Putamen (tissue), 1 donor: ENCODE data around the gene SPEM3.

ENCODE experiments used
- DNase-seq: peaks from one replicate; pipeline ENCODE4 v3.0.0-alpha.2; 2016; ENCODE audit warnings: low spot score

SPEM3 gene

DNA sequence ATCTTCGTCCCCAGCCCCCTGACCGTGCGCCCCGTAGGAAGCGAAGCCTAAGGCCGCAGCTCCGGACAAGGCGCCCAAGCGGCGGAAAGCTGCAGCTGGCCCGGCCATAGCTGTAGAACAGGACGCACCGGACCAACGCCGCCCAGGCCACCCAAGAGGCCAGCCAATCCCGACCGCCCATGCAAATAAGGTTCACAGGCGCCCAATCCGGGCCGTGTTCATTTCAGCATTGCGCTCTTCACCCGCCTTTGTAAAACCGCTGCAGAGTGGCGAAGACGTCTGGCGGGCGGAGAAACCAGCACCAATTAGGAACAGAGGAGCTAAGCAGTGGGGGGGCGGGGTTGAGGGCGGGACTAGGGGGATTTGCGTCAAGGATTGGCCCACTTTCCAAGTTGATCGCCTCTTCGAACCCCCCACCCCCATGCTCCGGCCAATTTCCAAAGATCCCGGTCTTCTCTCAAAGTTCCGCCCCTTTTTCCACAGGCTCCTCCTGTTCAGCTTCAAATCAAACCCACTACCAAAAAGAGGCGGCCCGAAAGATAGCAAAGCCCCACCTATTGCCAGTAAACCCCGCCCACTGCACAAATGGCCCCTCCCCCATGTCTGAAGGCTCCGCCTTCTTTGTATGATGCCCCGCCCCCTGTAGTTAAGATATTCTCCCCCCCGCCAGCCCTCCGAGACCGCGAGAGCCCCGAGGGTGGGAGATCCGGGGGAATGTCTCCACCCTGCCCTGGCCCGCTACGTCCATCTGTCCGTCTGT lies 24.5 kb upstream of the SPEM3 start, which contains the start of gene TMEM256:
TSS of gene TMEM256 (minus strand) at position 121 of the 760 bp plus-strand sequence. CDS start at position 108, 13 bp downstream.
- DNase-seq: peak; percentile 100

DNA sequence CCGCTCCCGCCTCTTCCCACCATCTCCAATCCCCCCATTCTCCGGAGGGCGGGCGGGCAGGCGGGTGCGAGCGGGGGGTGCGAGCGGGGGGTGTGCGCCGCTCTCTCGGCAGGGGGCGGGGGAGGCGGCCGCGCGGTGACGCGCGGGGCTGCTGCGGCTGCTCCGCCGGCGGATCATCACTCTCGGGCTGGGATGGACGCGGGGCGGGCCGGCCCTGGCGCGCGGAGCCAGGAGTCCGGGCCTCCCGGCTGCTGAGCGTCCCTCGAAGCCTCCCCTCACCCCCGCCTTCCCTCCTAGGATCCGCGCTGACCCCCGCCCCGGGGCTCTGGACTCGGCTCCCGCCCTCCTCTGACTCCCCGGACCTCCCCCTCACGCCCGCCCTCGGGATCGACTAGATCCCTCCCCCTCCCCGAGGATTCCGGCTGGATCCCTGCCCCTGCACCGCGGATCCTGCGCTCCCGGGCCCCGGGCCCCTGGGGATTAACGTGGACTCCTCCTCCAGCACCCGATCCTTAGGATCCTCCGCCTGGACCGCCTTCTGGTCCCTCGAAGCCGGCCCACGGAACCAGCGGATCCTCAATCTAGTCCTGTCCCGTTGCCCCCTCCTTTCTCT lies 23.8 kb upstream of the SPEM3 start:
- DNase-seq: no peak

DNA sequence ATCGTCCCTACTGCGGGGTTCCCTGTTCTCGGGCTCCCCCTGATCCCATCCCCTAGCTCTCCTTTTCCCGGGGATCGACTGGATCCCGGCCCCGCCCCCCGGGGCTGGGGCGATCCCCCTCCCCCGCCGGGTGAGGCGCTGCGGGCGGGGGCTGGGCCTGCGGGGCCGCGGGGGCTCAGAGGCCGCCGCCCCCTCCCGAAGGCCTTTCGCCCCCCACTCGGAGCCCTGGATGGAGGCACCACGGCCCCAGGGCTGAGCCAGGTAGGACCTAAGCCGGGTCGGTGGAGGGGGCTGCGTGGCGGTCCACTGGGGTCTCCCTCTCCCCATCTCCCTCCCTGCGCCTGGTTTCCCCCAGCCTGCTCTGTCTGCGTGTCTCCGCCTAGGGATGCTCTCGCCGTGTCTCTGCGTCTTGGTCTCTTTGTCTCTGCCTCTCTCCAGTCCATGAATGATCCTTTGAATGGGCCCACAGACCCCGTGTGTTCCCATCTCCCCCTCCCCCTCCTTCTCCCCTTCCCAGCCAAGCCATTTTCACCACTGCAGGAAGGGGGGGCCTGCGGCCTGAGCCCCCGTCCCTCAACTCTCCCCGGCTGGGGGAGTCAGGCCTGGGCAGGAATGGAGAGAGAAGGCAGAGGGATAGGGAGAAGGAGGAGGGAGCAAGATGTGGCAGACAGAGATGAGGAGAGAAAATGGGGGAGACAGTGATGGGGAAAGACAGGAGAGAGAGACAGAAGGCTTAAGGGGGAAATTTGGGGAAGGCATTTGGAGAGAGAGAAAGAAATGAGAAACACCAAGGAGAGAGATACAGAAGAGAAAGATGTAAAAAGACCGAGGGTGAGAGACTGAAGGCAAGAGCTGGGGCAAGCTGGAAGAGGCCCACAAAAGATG lies 23.1 kb upstream of the SPEM3 start:
- DNase-seq: peak; percentile 42

DNA sequence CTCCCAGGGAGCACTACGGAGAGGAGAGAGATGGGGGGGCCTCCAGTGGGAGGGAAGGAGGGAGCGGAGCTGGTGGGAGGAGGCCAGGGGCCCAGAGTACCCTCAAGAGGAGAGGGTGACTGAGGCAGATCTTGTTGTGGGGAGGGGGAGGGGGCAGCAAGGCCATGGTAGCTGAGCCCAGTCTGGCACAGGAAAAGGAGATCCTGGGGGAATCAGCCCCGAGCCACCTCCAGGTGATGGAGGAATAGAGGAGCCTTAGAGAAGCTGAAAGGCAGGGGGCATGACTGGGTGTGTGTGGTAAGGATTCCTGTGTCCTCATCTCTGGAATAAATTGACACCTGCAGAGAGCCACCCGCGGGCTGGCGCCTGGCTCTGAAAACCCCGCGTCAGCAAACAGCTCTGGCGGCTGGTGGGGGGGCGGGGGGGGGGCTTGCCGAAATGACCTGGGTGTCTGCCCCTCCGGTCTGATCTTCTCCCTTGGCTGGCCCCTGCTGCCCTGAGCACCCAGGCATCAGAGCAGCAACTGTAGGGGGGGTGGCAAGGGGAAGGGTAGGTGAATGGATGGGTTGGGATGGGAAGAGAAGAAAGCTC lies 22.3 kb upstream of the SPEM3 start:
- no peak for DNase-seq

GRCh38 chr17:7407082-7407481 lies 21.6 kb upstream of the SPEM3 start:
- no peak for DNase-seq

DNA sequence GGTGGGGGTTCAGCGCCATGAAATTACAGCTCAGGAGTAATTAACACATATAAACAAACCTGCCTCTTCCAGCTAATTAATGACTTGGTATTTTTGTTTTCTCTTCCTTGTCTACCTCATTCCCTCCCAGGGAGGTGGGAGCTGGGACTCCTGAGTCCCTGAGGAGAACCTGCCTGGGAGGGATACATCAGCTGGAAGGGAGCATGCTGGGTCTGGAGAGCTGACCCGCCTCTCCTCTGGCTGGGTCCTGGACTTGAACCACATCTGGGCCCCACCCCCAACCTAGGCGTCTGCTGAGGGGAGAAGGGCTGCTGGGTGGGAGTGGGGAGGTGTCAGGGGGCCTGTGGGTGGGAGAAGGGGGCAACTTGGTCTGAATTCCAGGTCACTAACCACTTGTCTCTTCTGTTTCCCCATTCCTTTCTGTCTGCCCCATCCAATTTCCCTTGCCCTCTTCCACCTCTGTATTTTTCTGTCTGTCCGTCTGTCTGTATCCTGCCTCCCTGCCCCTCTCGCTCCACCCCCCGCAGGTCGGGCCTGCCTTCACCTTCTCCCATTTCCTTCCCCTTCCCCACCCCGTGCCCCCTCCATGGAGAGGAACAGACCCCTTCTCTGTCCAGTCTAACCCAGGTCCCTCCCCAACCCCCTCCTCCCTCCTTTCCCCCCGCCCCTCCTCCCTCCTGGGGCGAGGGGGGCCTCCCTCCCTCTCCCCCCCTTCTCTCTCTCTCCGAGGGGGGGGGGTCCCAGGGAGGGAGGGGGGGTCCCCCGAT lies 21.0 kb upstream of the SPEM3 start, which contains the start of gene NLGN2:
TSS of gene NLGN2 (plus strand) at position 361 of the 767 bp plus-strand sequence. CDS start 411 bp downstream, outside the sequence.
- DNase-seq: no peak

DNA sequence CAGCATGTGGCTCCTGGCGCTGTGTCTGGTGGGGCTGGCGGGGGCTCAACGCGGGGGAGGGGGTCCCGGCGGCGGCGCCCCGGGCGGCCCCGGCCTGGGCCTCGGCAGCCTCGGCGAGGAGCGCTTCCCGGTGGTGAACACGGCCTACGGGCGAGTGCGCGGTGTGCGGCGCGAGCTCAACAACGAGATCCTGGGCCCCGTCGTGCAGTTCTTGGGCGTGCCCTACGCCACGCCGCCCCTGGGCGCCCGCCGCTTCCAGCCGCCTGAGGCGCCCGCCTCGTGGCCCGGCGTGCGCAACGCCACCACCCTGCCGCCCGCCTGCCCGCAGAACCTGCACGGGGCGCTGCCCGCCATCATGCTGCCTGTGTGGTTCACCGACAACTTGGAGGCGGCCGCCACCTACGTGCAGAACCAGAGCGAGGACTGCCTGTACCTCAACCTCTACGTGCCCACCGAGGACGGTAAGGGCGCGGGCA lies 20.4 kb upstream of the SPEM3 start:
- DNase-seq: no peak

GRCh38 chr17:7408863-7409262 lies 19.8 kb upstream of the SPEM3 start:
- no peak for DNase-seq

DNA sequence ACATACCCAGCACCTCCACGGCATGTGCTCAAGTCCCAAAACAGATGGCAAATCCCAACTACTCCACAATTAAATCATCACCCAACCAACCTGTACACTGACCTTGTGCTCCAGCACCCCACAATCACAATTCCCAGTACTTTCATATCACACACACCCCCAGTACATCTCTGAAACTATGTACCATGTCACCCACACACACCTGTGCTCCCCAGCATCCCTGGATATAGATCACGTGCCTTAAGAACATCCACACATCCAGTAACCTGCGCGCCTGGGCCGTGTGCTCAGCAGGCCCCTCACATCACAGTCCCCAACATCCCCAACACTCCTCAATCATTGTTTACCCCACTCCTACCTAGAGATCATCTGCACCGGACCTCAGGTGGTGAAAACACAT lies 18.9 kb upstream of the SPEM3 start:
- no peak for DNase-seq

- DNase-seq: no peak
Measured at GRCh38 chr17:7410634-7411426, 17.8 kb upstream of the SPEM3 start.

- no peak for DNase-seq
Measured at GRCh38 chr17:7411427-7411750, 17.3 kb upstream of the SPEM3 start.

DNA sequence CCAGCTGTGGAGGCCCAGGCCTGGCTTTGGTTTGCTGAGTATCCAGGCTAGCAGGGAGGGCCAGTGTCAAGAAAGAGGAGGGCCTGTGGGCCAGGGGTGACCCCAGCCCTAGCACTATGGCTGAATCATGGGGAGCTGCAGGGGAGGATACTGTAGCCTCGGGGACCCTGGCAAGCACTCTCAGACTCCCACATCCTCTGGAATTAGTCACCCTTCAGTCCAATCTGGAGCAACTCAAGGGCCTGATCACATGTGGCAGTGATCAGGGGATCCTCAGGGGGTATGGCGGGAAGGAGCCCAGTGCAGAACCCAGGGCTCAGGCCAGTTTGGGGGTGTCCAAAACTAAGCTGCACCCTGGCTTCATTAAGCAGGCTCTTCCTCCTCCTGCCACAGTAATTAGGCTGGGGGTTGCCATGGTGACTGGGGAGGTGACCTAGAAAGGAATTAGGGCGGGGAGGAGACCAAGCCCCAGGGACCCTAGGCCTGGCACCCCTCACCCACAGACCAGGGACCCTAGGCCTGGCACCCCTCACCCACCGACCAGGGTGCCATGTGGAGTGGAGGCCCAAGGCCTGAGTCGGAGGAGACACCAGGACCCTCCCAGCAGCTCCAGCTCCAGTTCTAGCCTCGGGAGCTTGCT lies 15.2 kb upstream of the SPEM3 start:
- no peak for DNase-seq

DNA sequence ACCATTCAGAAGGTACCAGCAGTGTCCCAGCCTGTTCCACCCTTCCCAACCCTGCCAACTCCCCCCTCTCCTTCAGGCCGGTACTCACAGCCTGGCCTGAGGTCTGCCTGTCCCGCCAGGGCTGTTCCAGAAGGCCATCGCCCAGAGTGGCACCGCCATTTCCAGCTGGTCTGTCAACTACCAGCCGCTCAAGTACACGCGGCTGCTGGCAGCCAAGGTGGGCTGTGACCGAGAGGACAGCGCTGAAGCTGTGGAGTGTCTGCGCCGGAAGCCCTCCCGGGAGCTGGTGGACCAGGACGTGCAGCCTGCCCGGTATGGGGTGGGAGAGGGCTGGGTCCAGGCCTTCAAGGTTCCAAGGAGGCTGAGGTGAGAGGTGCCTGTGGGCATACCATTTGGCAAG lies 13.8 kb upstream of the SPEM3 start:
- no peak for DNase-seq

DNA sequence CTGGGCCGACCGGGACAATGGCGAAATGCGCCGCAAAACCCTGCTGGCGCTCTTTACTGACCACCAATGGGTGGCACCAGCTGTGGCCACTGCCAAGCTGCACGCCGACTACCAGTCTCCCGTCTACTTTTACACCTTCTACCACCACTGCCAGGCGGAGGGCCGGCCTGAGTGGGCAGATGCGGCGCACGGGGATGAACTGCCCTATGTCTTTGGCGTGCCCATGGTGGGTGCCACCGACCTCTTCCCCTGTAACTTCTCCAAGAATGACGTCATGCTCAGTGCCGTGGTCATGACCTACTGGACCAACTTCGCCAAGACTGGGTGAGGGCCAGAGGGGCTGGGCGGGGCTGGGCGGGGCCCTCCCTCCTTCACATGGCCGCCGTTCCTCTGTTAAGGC lies 12.9 kb upstream of the SPEM3 start:
- DNase-seq: no peak

DNA sequence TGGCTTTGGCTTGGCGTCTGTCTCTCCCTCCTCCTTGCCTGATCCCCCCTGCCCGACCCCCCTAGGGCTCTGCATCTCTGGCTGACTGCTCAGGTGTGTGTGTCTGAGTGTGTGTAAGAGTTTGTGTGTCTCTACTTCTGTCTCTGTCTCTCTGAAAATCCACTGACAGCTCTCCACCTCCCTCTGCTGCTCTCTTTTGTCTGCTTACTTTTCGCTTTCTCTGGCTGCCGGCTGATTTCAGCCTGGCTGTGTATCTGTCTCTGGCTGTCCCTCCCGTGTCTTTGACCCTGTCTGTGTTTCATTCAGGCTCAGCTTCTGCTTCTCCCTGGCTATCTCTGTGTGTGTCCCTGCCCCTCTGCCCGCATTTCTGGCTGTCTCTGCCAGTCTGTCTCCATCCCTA lies 12.3 kb upstream of the SPEM3 start:
- no peak for DNase-seq

- no peak for DNase-seq
Measured at GRCh38 chr17:7417056-7417655, 11.5 kb upstream of the SPEM3 start.

DNA sequence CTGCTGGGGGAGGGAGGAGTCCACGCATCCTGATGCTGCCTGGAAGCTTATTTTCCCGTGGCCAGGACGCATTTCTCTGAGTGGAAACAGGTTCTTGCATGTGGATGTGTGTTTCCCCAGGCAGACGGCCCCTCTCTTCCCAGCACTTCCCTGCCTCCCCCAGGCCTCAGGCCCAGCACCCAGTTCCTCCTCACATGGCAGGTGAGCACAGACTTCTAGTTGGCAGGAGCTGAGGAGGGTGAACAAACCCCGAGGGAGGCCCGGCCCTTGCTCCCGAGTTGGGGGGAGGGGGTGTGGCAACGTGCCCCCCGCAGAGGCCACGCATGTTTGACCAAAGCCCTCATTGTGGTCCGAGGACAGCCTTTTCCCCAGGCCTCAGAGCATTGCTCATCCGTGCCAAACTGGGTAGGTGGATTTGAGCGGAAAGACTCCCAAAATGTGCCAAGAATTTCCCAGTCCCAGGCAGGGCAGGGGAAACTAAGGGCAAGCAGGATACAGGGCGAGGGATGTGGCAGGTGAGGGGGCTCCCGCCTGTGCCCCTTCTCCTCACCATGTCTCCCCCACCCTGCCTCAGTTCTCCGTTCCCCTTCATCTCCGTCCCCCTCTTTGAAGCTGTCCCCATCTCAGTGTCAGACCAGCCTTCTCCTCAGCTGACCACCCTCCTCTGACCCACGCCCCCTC lies 10.0 kb upstream of the SPEM3 start:
- DNase-seq: no peak

DNA sequence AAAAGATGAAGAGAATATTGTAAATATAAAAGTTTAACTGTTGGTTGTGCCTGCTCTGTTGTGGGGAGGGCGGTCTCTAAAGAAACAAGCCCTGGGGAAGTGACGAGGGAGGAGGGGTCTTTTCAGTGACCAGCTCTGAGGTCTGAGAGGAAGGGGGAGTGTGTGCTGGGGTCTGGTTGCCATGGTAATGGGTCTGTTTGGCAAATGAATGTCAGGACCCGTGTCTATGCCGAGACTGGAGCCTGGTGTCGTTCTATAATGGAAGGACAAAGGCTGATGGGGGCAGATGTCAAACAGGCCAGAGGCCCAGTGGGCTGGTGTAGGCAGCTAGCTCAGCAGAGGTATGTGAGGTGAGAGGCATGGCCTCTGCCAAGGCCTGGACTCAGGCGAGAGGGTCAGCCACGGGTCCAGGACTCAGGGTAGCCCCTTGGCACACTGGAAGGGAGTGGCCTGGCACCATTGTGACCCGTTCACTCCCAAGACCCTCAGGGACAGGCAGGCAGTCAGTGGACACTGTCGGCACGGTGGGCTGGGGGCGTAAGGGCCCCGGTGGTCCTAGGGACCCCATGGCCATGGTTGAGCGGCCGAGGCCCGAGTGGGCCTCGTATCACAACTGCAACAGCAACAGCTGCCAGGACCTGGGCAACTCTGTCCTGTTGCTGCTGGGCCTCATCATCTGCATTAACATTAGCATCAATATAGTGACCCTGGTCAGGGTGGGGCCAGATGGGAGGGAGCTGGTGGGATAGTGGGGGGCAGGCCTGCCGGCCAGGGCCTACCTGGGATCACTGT lies 8.6 kb upstream of the SPEM3 start, which contains the start of gene SPEM1:
TSS of gene SPEM1 (plus strand) at position 506 of the 792 bp plus-strand sequence. CDS start at position 567, 61 bp downstream.
- no peak for DNase-seq
